ENCODE measurements around the gene HHAT.

DNA sequence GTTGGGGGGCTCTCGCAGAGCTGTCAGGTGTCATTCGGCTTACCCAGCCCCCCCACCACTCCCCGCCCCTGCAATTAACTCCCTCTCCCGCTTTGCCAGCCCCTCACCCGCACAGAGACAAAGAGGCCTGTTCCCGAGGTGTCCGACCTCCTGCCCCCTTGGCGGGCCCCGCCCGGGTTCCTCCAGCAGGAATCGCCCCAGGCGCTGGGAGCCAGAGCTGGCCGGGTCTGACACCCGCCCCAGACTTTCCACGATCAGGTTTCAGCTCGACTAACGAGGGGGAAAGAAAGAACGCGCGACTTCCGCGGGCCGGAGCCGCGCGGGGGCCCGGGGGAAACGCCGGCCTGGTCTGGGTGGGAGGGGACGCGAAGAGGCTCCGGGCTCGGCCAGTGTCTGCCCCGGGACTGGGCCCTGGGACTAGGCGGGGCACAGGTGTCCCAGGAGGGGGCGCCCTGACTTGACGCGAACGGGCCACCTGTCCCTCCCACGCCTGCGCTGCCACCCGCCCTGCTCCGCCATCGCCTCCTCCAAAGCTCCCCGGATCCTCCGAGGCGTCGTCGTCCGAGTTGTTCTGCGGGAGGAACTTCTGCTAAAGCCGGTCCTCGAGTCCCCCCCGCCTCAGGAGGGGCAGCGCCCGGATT lies 36.4 kb upstream of the HHAT start:
- TF ChIP-seq POLR2A (IDR thresholded peaks at IDR 0.05; ENCODE audit: low read length), result no peak
- TF ChIP-seq GATA1 (IDR thresholded peaks at IDR 0.05; ENCODE audit: low read depth, low read length), result no peak
